IMR-90 (cell line): ENCODE results near the gene RAX2. TPM values are rescaled to one million over a fixed set of nuclear protein-coding genes. Genes with fewer than 3 reads are reported as not detected.

Source experiments
- ATAC-seq: fragments of 200-7000 bp; cut with Tn5 transposase; 2 replicates; pipeline ENCODE4 v1.9.1; 2020; ENCODE audit warnings: low read depth, mild to moderate bottlenecking, moderate library complexity
- BruUV-seq: library from RNA; stranded (reverse); fragments of 400-500 nt; replicated peaks from 2 replicates; lab custom pipeline; 2021; lab: Mats Ljungman, UMichigan
- CTCF ChIA-PET: fragments of 300-600 bp; formaldehyde crosslinking; extraction: SDS; loops from one replicate; lab custom pipeline; 2021; ENCODE audit warnings: antibody characterized with exemption; lab: Yijun Ruan, JAX
- POLR2A ChIA-PET: fragments of 300-600 bp; sonication (Branson Sonifier 250); formaldehyde crosslinking; loops from one replicate; lab custom pipeline; 2022; ENCODE audit warnings: antibody characterized with exemption; ENCODE audit not compliant: unreplicated experiment; lab: Charles Lee
- DNase-seq: peaks from one replicate; pipeline ENCODE4 v3.0.0; 2013
- H2AFZ ChIP-seq: replicated peaks from 2 replicates; pipeline ENCODE3; 2013; ENCODE audit warnings: low read length, mild to moderate bottlenecking; ENCODE audit not compliant: poor library complexity
- H2AK5ac ChIP-seq: 2 replicates; pipeline ENCODE4 v1.6.1; 2013; ENCODE audit warnings: low read depth, low read length, inconsistent platforms
- H2AK9ac ChIP-seq: replicated peaks from 2 replicates; pipeline ENCODE3; 2013; ENCODE audit warnings: mild to moderate bottlenecking, low read depth, low read length, moderate library complexity; ENCODE audit not compliant: poor library complexity
- H2BK120ac ChIP-seq: 2 replicates; pipeline ENCODE4 v1.6.1; 2013; ENCODE audit warnings: low read depth, low read length, inconsistent platforms
- H2BK15ac ChIP-seq: 3 replicates; pipeline ENCODE4 v1.6.1; 2013; ENCODE audit warnings: low read depth, low read length, inconsistent platforms
- H2BK20ac ChIP-seq: 2 replicates; pipeline ENCODE4 v1.6.1; 2013; ENCODE audit warnings: low read depth, mild to moderate bottlenecking, inconsistent platforms, low read length, moderate library complexity
- H2BK5ac ChIP-seq: 2 replicates; pipeline ENCODE4 v1.6.1; 2013; ENCODE audit warnings: mild to moderate bottlenecking, low read depth, low read length, inconsistent platforms; ENCODE audit not compliant: poor library complexity, severe bottlenecking
- H3K14ac ChIP-seq: replicated peaks from 2 replicates; pipeline ENCODE4 v1.6.1; 2013; ENCODE audit warnings: low read depth, low read length, inconsistent platforms
- H3K18ac ChIP-seq: 2 replicates; pipeline ENCODE4 v1.6.1; 2013; ENCODE audit warnings: low read depth, low read length, control low read depth
- H3K23ac ChIP-seq: 2 replicates; pipeline ENCODE4 v1.6.1; 2013; ENCODE audit warnings: low read depth, low read length, inconsistent platforms
- H3K27ac ChIP-seq: 2 replicates; pipeline ENCODE4 v1.5.1; 2013; ENCODE audit warnings: mild to moderate bottlenecking, control low read depth, low read length; ENCODE audit not compliant: insufficient read depth
- H3K27me3 ChIP-seq: 2 replicates; pipeline ENCODE4 v1.6.1; 2013; ENCODE audit warnings: low read length; ENCODE audit not compliant: control insufficient read depth, insufficient read depth
- H3K36me3 ChIP-seq: 2 replicates; pipeline ENCODE4 v1.6.1; 2013; ENCODE audit warnings: low read length, mixed read lengths; ENCODE audit not compliant: control insufficient read depth, insufficient read depth
- H3K4ac ChIP-seq: 2 replicates; pipeline ENCODE4 v1.6.1; 2013; ENCODE audit warnings: low read depth, low read length, inconsistent platforms
- H3K4me1 ChIP-seq: 2 replicates; pipeline ENCODE4 v1.6.1; 2013; ENCODE audit warnings: low read length, mixed read lengths; ENCODE audit not compliant: control insufficient read depth, insufficient read depth
- H3K4me2 ChIP-seq: 2 replicates; pipeline ENCODE4 v1.6.1; 2013; ENCODE audit warnings: low read depth, mild to moderate bottlenecking, control low read depth, low read length, moderate library complexity
- H3K4me3 ChIP-seq: 2 replicates; pipeline ENCODE4 v1.5.1; 2013; ENCODE audit warnings: low read depth, mild to moderate bottlenecking, control low read depth, low read length, moderate library complexity; ENCODE audit not compliant: insufficient read depth
- H3K56ac ChIP-seq: 2 replicates; pipeline ENCODE4 v1.6.1; 2013; ENCODE audit warnings: low read length, inconsistent platforms; ENCODE audit not compliant: insufficient read depth; ENCODE audit errors: extremely low read depth
- H3K79me1 ChIP-seq, 2 experiments: 2 replicates each; pipeline ENCODE4 v1.6.1; 2013; ENCODE audit warnings: low read length in 2 of 2, inconsistent platforms in 1 of 2, low read depth in 1 of 2
- H3K9ac ChIP-seq: 2 replicates; pipeline ENCODE4 v1.6.1; 2013; ENCODE audit warnings: low read depth, low read length, control low read depth
- H3K9me1 ChIP-seq: 2 replicates; pipeline ENCODE4 v1.6.1; 2013; ENCODE audit warnings: low read length, inconsistent platforms; ENCODE audit not compliant: insufficient read depth
- H3K9me3 ChIP-seq: 2 replicates; pipeline ENCODE4 v1.6.1; 2013; ENCODE audit warnings: low read length; ENCODE audit not compliant: control insufficient read depth, insufficient read depth
- H4K20me1 ChIP-seq: 2 replicates; pipeline ENCODE4 v1.6.1; 2013; ENCODE audit warnings: low read length, inconsistent platforms; ENCODE audit not compliant: insufficient read depth
- H4K5ac ChIP-seq: 2 replicates; pipeline ENCODE4 v1.6.1; 2013; ENCODE audit warnings: mild to moderate bottlenecking, low read depth, low read length, control low read depth
- H4K8ac ChIP-seq, 2 experiments: 2 replicates each; pipeline ENCODE4 v1.6.1; 2013; ENCODE audit warnings: low read depth in 2 of 2, low read length in 2 of 2, control low read depth in 1 of 2, inconsistent platforms in 1 of 2
- H4K91ac ChIP-seq: 2 replicates; pipeline ENCODE4 v1.6.1; 2013; ENCODE audit warnings: low read depth, low read length, inconsistent platforms; ENCODE audit not compliant: insufficient read depth
- BHLHE40 ChIP-seq: fragments of 150-350 bp; IDR thresholded peaks from 2 replicates; pipeline ENCODE4 v1.6.1; 2016; ENCODE audit warnings: mild to moderate bottlenecking, low read depth, low read length
- CEBPB ChIP-seq: IDR thresholded peaks from 2 replicates; pipeline ENCODE4 v1.6.1; 2012; ENCODE audit warnings: low read depth, low read length, improper control_type of control experiment
- CHD1 ChIP-seq: IDR thresholded peaks from 2 replicates; pipeline ENCODE4 v1.6.1; 2012; ENCODE audit warnings: low read depth, low read length, improper control_type of control experiment
- FOS ChIP-seq: fragments of 150-350 bp; IDR thresholded peaks from 2 replicates; pipeline ENCODE4 v1.6.1; 2016; ENCODE audit warnings: low read depth, low read length
- MAFK ChIP-seq: IDR thresholded peaks from 2 replicates; pipeline ENCODE4 v1.6.1; 2012; ENCODE audit warnings: low read depth, low read length, improper control_type of control experiment
- MAZ ChIP-seq: IDR thresholded peaks from 2 replicates; pipeline ENCODE4 v1.6.1; 2012; ENCODE audit warnings: low read depth, mild to moderate bottlenecking, low read length, improper control_type of control experiment, moderate library complexity, borderline replicate concordance
- POLR2A ChIP-seq: IDR thresholded peaks from 2 replicates; pipeline ENCODE4 v1.6.1; 2012; ENCODE audit warnings: mild to moderate bottlenecking, low read depth, low read length
- RCOR1 ChIP-seq: IDR thresholded peaks from 2 replicates; pipeline ENCODE4 v1.6.1; 2012; ENCODE audit warnings: mild to moderate bottlenecking, low read length, improper control_type of control experiment; ENCODE audit not compliant: insufficient replicate concordance
- SMC3 ChIP-seq: fragments of 150-350 bp; IDR thresholded peaks from 2 replicates; pipeline ENCODE4 v1.6.1; 2016; ENCODE audit warnings: low read depth, mild to moderate bottlenecking, antibody characterized with exemption, low read length, moderate library complexity
- WGBS, 2 experiments: methylation state at CpG; one replicate each; pipeline versions ENCODE4 v1.1.5 to v1.1.7; 2013; ENCODE audit warnings: missing lambda C conversion rate in 2 of 2; ENCODE audit not compliant: insufficient read length in 1 of 2; ENCODE audit errors: extremely low coverage in 2 of 2; 5-methylcytosine and 5-hydroxymethylcytosine counted together
- dilution Hi-C: fragments of 300-500 bp; cut with HindIII; formaldehyde crosslinking; loops from one replicate; pipeline ENCODE4 v1.14.3; 2018; ENCODE audit warnings: low sequenced_read_pairs; ENCODE audit not compliant: unreplicated experiment
- in situ Hi-C: fragments of 300-500 bp; cut with MboI; formaldehyde crosslinking; loops from 3 replicates; pipeline ENCODE4 v1.14.3; 2019; ENCODE audit warnings: low sequenced_read_pairs, inconsistent platforms, mixed read lengths
- intact Hi-C: fragments of 100-400 bp; cut with micrococcal nuclease; formaldehyde crosslinking; loops from 2 replicates; pipeline ENCODE4 v1.10.0; 2022
- polyA plus RNA-seq, 3 experiments: library from polyadenylated mRNA; depleted of rRNA; stranded (reverse); fragments of >200 nt; gene quantifications; 2 replicates each; pipeline ENCODE4 v1.2.3, GENCODE V29; 2012; ENCODE audit warnings: low replicate concordance in 1 of 3
- total RNA-seq: library from RNA; depleted of rRNA; stranded (reverse); fragments of >200 nt; gene quantifications from 2 replicates; pipeline ENCODE4 v1.2.3, GENCODE V29; 2012
- TF ChIP-seq, protein P1 (sequence below): fragments of 150-350 bp; IDR thresholded peaks from 2 replicates; pipeline ENCODE4 v1.6.1; 2016; ENCODE audit warnings: low read depth, mild to moderate bottlenecking, low read length, moderate library complexity, borderline replicate concordance
- TF ChIP-seq, protein P2 (sequence below): conservative IDR thresholded peaks from 2 replicates; pipeline ENCODE4 v1.5.1; 2012; ENCODE audit warnings: mild to moderate bottlenecking, low read depth, low read length, improper control_type of control experiment

The RAX2 gene
- total and polyA plus RNA-seq, 2 of the 4 experiments (the other 2 are of a cell fraction): not detected

DNA sequence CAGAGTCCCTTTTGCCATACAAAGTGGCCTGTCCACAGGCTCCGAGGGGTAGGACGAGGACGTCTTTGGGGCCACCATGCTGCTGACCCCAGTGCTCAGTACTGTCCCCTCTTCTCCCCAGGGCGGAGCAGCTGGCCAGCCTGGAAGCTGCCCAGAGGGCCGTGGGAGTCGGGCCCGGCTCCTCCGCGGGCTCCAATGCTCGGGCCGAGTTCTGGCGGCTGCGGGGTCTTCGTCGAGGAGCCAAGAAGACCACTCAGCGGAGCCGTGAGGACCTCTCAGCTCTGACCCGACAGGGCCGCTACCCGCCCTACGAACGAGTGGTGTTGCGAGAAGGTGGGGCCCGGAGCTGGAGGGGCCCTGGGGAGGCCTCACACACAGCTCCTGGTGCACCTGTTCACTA is 31.6 kb downstream of the RAX2 start:
- H3K23ac ChIP-seq: no peak overlapping the region
- DNase-seq (no peak), ATAC-seq (no peak)
- intact Hi-C loops (no loop called here), dilution Hi-C loops (no loop called here), in situ Hi-C loops (no loop called here)
- no peak overlapping the region for H3K4ac ChIP-seq
- H2BK15ac ChIP-seq: no peak overlapping the region
- H3K4me3 ChIP-seq: no peak overlapping the region
- H2BK120ac ChIP-seq: no peak overlapping the region
- H3K9me3 ChIP-seq: peaks cover 2% of the 10 kb centered on the region; the same call in 1 of the 2 replicates
- H4K5ac ChIP-seq: no peak overlapping the region
- no peak overlapping the region for H3K14ac ChIP-seq
- no peak overlapping the region for H2BK20ac ChIP-seq
- POLR2A ChIA-PET: no interaction called here
- TF ChIP-seq FOS (no peak), SMC3 (no peak), BHLHE40 (no peak), POLR2A (no peak), RCOR1 (no peak), MAZ (no peak), CEBPB (no peak), MAFK (no peak), CHD1 (no peak)
- TF ChIP-seq, protein P1, sequence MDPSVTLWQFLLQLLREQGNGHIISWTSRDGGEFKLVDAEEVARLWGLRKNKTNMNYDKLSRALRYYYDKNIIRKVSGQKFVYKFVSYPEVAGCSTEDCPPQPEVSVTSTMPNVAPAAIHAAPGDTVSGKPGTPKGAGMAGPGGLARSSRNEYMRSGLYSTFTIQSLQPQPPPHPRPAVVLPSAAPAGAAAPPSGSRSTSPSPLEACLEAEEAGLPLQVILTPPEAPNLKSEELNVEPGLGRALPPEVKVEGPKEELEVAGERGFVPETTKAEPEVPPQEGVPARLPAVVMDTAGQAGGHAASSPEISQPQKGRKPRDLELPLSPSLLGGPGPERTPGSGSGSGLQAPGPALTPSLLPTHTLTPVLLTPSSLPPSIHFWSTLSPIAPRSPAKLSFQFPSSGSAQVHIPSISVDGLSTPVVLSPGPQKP: no peak
- TF ChIP-seq, protein P2, sequence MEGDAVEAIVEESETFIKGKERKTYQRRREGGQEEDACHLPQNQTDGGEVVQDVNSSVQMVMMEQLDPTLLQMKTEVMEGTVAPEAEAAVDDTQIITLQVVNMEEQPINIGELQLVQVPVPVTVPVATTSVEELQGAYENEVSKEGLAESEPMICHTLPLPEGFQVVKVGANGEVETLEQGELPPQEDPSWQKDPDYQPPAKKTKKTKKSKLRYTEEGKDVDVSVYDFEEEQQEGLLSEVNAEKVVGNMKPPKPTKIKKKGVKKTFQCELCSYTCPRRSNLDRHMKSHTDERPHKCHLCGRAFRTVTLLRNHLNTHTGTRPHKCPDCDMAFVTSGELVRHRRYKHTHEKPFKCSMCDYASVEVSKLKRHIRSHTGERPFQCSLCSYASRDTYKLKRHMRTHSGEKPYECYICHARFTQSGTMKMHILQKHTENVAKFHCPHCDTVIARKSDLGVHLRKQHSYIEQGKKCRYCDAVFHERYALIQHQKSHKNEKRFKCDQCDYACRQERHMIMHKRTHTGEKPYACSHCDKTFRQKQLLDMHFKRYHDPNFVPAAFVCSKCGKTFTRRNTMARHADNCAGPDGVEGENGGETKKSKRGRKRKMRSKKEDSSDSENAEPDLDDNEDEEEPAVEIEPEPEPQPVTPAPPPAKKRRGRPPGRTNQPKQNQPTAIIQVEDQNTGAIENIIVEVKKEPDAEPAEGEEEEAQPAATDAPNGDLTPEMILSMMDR: no peak
- no peak overlapping the region for H2AK9ac ChIP-seq
- CTCF ChIA-PET: no interaction called here
- no peak overlapping the region for H3K4me2 ChIP-seq
- no peaks in the 10 kb centered on the region for H4K20me1 ChIP-seq
- no peak overlapping the region for H4K8ac ChIP-seq
- BruUV-seq: no TSS peak
- no peak overlapping the region for H2AFZ ChIP-seq
- H3K27me3 ChIP-seq: peaks cover 7% of the 10 kb centered on the region
- no peak overlapping the region for H3K56ac ChIP-seq
- no peaks in the 10 kb centered on the region for H3K36me3 ChIP-seq
- peaks cover 8% of the 10 kb centered on the region; the same call in 1 of the 2 replicates for H3K9me1 ChIP-seq
- H2AK5ac ChIP-seq: no peak overlapping the region
- H3K4me1 ChIP-seq: no peaks in the 10 kb centered on the region
- no peak overlapping the region for H2BK5ac ChIP-seq
- no peak overlapping the region for H3K9ac ChIP-seq
- no peaks in the 10 kb centered on the region for H3K79me1 ChIP-seq
- 87% methylated on average over 16 of the region's 24 CpGs; no CpG with 5 or more reads in 1 of the 2 experiments for WGBS, 2 experiments
- no peak overlapping the region for H3K18ac ChIP-seq
- no peak overlapping the region for H3K27ac ChIP-seq
- H4K91ac ChIP-seq: no peak overlapping the region
